Stimulated activated CD8-positive, alpha-beta memory T cell treated with anti-CD3 and anti-CD28 coated beads, Interleukin-7, amount 100 ng/mL, for 4 hours (primary cell): ENCODE results near the gene ZNF516.
A peak's percentile ranks its signal among the peaks of the same experiment; 100 is the strongest.

Source experiments
- DNase-seq, 2 donors: peaks; one replicate each; pipeline ENCODE4 v3.0.0-alpha.2; 2020; ENCODE audit warnings: low read depth in 2 of 2

The ZNF516 gene

DNA sequence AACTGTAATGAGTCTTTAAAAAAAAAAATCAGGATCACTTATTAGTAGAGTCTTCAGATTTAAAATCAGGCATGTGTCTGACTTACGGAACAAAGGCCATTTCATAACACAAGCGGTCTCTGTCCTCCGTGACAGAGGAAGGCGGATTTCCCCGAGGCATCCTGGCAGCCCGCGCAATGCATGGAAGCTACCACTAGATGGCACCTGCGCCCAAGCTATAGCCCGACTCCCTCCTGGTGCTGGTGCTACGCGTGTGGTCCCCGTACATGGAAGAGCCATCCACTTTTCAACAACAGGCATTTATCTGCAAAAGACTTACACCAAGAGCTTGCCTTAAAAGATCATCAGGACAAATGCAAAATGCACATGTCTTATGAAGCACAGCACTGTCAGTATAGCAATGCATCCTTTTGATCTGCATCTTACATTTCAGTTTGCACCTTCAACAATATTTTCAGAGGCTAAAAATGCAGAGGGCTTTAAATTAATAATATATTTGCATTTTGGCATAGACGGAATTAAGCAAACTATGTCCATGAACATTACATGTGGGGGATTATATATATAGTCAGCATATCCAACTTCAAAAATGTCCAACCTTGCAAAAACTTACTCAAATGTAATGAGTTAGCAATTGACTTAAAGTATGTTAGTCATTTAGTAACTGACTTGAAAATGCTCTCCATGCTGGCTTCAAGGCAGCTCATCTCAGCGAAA is 96.0 kb downstream of the ZNF516 start:
- peak; percentile 53 to 57 for DNase-seq

DNA sequence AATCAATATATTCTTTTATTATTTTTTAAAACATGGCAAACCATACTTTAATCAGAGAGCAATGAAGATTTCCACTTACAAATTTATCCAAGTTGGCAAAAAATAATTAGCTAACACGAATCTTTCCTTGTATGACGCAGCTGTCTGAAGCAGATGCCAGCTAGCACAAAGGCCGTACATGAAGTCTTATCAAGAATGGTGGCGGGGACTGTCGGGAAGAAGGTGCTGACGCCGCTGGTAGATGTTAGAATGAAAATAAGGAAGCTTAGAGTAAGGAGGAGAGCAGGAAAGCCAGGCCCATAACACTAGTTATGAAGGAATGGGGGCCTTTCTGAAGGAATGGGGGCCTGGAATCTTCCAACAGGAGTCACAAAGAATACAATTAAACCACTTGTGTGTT is 96.7 kb downstream of the ZNF516 start:
- DNase-seq: no peak

DNA sequence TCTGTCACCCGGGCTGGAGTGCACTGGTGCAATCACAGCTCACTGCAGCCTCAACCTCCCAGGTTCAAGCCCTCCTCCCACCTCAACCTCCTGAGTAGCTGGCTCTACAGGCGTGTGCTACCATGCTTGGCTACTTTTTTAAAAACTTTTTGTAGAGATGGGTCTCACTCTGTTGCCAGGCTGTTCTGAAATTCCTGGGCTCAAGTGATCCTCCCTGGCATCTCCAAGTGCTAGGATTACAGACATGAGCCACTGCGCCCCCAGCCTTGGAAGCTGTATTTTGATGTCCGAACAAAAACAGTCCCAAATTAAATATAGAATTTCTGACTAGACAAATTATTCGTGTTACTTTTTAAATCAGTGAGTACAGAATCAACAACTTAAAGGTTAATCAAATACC is 97.4 kb downstream of the ZNF516 start:
- no peak for DNase-seq

DNA sequence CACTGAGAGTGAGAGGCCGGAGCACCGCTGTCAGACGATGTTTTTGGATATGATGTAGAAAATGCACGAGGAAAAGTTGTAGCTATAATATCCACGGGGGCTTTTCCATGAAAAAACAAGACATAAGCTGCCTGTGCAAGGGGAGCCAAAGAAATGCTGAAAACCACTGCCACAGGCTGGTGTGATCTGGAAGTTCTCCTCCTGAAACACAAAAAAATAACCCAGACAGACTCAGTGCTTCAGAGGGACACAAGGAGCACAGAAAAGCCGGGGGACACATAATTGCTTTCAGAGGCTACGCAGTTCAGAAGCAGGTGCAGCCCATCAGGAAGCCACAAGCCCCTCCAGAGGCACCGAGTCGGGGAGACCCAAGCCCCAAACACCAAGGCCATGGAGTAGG is 98.2 kb downstream of the ZNF516 start:
- no peak for DNase-seq

DNA sequence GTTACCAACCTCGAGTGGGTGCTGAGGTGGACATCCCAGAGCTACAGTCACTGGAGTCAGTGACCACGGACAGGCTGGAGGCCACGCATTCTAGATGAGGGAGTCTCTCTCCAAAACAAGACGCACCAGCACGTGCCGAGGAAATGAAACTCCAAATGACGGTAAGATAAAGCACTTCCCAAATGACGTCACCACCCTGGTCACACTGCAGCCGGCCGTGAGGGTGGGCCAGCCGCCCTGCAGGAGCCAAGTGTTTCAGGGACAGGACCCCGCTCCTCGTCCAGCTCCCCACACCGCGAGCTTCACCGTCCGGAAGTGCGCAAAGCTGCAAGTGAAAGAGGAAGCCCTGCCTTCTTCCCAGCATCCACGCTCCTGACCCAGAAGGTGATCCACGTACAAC is 99.4 kb downstream of the ZNF516 start:
- DNase-seq: no peak

DNA sequence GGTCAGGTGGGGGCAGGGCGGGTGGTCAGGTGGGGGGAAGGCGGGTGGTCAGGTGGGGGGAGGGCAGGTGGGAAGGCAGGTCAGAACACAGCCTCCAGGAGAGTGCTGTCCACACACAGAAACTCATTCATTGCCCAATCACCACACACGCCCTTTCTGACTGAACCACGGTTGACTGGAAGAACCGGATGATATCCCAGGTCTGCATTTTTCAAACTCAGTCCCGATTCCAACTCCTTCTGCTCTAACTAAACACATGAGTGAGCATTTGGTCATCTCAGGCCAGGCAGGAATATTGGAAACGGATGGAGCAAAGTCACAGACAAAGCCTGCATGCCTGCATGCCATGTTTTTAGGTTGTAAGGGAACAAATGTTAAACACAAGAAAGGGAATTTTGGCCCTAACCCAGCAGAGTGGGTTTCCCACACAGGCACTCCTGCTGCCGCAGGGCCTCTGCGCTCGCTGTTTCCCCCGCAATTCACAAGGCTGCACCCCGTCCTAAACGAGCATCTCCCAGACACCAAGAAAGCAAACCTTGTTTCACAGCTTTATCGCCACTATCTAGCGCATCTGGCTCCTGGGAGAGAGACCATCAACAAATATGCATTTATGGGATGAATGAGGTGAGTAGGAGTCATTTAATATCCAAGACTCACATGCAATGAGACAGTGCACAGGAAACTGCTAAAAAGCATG is 100.1 kb downstream of the ZNF516 start:
- DNase-seq: no peak

DNA sequence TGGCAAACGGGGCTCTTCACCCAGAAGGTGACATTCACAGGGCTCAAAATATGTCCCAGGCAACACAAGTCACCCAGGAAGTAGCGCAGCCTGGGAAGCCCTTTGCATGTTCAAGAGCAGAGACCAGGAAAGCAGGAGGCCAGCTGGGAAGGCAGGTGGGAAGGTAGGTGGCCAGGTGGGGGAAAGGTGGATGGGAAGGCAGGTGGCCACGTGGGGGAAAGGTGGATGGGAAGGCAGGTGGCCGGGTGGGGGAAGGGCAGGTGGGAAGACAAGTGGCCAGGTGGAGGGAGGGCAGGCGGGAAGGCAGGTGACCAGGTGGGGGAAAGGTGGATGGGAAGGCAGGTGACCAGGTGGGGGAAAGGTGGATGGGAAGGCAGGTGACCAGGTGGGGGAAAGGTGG is 102.7 kb downstream of the ZNF516 start:
- DNase-seq: no peak

DNA sequence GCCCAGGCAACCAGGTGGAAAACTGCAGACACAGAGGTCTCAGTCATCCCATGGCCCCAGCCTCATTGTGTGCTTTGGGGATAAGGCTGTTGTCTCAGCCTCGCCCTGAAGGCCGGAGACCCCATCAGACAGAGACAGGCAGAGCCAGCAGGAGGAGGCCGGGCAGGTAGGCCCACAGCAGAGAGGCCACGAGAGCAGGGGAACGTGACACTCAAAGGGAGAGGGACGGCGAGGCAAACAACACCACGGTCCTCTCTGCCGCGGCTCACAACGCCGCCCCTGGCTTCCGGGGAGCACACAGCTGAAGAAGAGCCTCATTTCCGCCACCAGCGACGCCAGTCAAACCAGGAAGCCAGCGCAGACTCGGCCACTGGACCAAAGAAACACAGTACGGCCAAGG is 103.3 kb downstream of the ZNF516 start:
- no peak for DNase-seq

DNA sequence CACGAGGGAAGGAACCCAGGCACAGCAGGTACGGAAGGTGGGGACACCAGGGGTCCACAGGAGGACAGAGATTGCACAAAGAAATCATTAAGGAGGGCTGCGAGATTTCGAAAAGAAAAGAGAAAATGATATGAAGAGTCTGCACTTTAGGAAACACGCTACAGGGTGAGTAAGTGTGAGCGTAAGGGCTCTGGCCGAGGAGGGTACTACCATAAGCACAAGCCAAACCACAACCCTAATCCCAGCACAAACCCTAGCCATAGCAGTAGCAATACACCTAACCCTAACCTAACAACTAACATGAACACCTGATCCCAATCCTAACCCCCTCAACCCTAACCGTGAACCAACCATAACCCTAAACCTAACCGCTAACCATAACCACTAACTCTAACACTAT is 104.0 kb downstream of the ZNF516 start:
- no peak for DNase-seq

DNA sequence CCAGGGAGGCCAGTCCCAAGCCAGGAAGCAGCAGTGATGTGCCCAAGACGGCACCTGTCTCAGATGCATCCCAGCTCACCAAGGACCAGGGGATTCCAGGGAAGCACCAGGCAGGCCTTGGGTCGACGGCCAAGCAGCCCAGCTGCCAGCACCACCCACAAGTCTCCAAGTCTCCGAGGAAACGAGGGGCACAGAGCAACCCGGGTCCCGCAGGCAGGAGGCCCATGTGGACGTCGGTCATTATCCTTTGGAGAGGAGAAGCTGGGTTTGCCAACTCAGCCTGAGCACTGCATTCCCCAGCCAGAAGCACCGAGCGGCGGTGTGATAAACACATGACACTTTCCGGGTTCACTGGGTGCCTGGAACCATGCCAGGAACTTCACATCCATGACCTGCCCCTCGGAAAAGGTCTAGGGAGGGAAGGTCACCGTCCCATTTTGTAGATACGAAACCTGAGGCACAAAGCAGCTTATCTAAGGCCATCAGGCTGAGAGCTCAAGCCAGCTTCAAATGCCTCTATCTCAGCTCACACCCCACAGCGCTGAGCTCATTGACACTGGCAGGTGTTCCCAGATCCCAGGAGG is 104.5 kb downstream of the ZNF516 start:
- no peak for DNase-seq

DNA sequence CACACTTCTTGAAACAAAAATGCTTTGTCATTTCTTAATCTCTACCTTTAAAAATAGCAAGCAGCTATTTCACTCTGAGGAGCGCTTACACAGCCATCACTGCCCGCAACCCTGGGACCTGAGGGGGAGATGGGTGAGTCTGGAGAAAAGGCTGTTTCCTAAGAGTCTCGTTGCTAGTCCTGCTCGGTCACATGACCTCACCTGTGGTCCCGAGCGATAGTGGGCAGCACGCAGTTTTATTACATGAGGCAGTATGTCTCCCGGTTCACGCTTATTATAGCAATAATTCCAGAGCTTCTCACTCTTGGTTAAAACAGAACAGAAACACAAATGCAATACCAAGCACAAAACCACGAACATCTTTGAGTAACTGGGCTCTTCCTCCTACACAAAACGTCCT is 105.3 kb downstream of the ZNF516 start:
- no peak for DNase-seq

DNA sequence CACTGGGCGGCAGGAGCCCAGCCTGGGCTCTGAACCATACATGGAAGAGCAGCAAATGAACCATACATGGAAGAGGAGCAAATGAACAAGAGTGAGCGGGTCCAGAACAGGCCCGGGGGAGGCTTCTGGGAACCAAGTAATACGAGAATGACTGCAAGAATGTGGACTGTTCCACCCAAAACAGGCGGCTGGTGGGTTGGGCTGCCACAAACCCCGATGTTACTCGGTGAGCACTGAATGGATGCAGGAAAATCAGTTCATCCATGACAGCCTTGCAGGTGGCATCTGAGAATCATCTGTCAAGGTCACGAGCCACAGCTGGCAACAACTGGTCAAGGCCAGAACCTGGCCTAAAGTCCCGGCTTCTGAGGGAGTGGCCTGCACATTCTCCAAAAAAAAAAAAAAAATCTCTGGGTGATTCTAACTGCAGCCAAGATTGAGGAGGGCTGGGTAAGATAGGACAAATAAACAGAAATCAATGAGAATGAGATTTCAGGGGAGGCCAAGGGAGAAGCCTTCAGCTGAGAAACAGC is 106.1 kb downstream of the ZNF516 start:
- DNase-seq: no peak

DNA sequence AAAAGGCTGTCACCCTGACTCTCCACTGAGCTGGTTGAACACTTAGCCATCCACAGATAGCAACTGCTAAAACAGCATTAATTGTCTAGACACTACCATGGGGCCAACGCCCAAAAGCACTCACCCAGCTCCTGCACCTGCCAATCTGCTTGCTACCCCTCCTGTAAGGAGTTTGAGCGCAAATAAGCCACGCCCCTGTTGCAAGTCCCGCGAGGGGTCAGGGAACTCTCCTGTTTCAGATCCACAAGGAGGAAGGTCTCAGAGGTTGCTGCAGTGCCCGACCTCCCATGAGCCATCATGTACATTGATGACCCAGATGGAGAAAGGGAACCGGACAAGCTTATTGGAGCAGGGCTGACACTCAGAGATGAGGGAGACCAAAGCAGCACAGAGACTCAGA is 106.8 kb downstream of the ZNF516 start:
- DNase-seq: no peak

DNA sequence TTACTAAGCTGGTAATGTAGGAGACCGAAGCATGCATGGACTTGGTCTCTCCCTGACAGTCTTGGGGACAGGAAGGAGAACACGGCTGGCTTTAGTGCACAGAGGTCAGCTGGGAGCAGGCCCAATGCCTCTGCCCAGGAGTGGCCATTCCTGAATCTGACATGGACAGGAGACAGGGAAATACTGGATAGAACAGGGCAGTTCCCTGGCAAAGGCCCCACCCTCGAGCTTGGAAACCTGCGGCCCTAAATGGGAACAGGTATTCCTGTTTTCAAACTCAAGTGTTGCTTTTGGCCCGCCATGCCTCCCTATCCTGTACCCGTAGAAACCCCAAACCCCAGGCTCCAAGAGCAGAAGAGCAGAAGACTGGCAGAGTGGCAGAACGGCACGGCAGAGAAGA is 107.4 kb downstream of the ZNF516 start:
- no peak for DNase-seq

DNA sequence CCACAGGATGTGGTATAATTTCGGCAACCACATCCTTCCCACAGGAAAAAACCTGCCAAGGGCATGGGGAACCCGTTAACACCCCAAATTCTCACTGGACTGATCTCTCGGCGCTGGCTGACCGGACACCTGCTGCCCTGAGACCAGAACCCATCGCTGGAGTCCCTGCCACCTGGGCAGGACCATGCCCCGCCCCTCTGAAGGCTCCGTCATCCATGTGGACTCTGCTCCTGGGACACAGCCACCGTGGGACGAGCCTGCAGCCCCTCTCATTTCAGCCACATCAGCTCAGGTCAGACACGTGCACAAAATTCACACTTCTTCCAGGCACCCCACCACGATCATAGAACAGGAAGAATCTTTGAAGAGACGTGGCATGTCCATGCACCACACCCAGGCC is 108.2 kb downstream of the ZNF516 start:
- no peak for DNase-seq

DNA sequence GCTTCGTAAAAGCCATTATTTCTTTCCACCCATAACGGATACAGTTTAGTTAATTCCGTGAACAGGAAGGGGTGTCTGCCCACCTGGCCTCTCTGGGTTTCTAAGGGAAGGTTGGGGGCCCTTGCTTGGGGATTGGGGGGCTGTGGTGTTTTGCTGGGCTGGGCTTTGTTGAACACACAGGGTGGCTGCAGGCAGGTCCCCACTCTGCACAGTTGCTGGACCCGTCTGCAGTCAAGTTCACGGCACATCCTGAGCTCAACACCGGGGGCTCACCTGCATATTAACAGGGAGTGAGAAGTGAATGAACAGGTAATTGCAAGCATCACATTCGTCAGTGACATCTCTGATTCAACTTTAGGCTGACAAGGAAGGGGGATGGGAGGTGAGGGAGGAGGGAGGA is 109.0 kb downstream of the ZNF516 start:
- DNase-seq: no peak

DNA sequence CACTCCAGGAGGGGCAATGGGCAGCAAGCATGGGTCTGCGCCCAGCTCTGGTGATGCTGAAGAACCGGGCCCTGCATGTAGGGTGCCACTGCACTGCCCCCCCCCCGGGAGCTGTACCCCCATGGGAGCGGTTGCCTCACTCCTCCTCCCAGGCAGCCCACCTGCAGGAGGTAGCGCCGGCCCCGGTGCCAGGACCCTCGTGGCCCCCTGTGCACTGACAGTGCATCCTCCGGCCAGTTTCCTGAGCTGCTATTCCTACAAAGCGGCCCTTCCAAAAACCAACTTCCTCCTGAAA is 109.4 kb downstream of the ZNF516 start:
- DNase-seq: no peak

DNA sequence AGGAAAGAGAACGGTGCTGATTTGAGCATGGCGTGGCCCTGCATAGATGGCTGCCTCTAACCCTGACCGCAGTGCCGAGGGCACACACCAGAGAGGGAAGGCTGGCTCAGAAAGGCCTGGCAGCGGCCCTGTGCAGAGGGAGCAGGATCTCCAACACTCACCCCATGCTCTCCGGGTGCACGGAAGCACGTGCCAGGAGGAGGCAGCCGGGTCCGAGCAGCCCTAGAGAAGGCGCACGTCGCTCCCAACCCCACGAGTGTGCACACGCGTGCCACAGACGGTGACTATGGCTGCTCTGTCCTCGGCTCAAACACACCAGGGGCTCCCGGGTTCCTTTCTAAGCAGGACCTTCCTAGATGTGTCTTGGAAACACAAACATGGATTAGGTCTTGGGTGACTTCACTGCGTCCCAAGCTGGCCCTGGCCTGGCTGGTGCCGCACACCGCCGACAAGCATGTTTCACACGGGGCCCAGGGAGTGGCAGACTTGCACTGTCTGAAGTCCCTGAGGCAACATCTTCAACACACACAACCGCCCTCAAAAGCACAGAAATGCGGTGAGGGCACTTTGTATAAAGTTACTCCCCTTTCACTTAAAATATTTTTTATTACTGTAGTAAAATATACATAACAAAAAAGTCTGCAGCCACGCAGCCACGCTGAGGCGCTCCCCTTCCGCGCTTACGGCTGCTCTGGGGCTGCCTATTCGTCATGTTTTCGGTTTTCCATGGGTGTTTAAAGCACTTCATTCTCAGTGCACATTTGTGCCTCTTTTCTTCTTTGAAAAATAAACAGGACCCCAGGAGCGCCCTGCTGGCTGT is 110.0 kb downstream of the ZNF516 start:
- no peak for DNase-seq

DNA sequence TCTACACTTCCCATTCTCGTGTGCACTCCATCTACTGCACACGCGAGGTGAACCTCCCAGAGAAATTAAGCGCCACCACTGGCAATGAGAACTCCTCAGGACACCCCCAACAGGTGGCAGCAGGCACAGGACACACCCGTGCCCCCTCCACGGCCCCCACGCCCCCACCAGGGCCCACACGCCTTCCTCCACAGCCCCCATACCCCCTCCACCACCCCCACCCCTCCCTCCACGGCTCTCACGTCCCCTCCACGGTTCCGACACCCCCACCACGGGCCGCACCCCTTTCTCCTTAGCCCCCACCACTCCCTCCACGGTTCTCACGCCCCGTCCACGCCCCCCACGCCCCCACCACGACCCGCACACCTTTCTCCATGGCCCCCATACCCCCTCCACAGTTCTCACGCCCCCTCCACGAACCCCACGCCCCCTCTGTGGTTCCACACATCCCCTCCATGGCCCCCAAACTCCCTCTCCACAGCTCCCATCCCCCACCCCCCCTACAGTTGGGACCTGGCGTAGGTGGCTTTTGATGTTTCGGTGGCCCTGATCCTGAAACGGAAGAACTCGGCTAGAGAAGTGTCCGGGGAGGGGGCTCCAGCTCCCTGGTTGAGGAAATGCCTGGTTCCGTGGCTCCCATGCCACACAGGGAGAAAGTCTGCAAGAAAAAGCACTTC is 110.8 kb downstream of the ZNF516 start:
- DNase-seq: no peak

DNA sequence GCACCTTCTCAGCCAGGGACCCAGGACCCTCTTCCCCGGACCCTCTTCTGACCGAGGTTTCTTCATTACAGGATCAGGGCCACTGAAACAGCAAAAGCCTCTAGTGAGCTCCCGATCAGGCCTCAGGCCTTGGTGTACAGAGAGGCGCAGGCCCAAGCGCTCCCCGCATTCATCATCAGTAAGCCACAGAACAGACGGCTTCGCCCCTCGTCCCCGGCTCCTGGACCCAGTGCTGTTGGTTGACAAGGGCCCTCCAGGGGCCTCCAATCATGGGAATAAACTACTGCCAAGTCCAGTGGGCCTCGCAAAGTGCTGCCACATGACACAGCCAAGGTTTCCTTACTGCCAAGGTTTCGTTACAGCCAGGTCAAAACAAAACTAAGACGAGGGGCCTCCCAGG is 111.4 kb downstream of the ZNF516 start:
- DNase-seq: no peak

DNA sequence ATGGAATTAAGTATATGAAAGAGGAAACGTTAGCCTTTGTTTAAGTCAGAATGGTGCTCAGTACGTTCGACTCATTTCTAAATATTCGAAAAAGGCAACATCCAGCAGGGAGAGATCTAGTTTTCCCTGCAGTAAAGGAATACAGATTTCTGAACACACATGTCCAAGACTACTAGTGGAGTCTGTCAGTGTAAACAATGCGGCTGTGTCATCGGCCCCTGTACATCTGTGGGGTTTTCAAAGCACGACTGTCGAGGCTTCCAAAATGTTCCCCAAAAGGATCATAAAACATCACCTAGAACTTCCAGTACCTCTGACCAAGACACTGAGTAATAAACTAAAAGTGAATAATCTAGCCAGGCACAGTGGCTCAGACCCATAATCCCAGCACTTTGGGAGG is 112.8 kb downstream of the ZNF516 start:
- no peak for DNase-seq
